Stimulated activated CD8-positive, alpha-beta memory T cell treated with anti-CD3 and anti-CD28 coated beads, Interleukin-15, amount 100 ng/mL, for 4 hours (primary cell): ENCODE data around the gene TUBB3.
"Not testable (repeated sequence)": the region's sequence is repeated elsewhere in the genome, so short reads cannot be mapped to it uniquely, and the experiment has no call there.

Experiments
- DNase-seq, 2 donors: peaks; one replicate each; pipeline ENCODE4 v3.0.0-alpha.2; 2020; ENCODE audit warnings: low read depth in 2 of 2

TUBB3 gene

GRCh38 chr16:89965447-89966225 is 42.5 kb downstream of the TUBB3 start:
- DNase-seq: no peak

GRCh38 chr16:89966756-89967155 is 43.6 kb downstream of the TUBB3 start:
- no peak for DNase-seq

GRCh38 chr16:89967436-89967835 is 44.3 kb downstream of the TUBB3 start:
- not testable (repeated sequence) for DNase-seq

- DNase-seq: not testable (repeated sequence)
Observed at GRCh38 chr16:89968074-89968473, 44.9 kb downstream of the TUBB3 start.

- no peak for DNase-seq
Observed at GRCh38 chr16:89969741-89970410, 46.7 kb downstream of the TUBB3 start.

- DNase-seq: no peak
Observed at GRCh38 chr16:89971495-89972243, 48.5 kb downstream of the TUBB3 start.

- DNase-seq: peak; percentile 75 to 85
Observed at GRCh38 chr16:89972244-89973234, 49.4 kb downstream of the TUBB3 start.

GRCh38 chr16:89973235-89973634 is 50.1 kb downstream of the TUBB3 start:
- no peak for DNase-seq

- no peak for DNase-seq
Observed at GRCh38 chr16:89973654-89974335, 50.7 kb downstream of the TUBB3 start.

GRCh38 chr16:89974870-89975269 is 51.7 kb downstream of the TUBB3 start:
- DNase-seq: no peak

GRCh38 chr16:89981414-89981813 is 58.3 kb downstream of the TUBB3 start:
- DNase-seq: no peak

GRCh38 chr16:89982318-89982717 is 59.2 kb downstream of the TUBB3 start:
- no peak for DNase-seq

GRCh38 chr16:89983536-89983935 is 60.4 kb downstream of the TUBB3 start:
- DNase-seq: no peak

GRCh38 chr16:89984216-89984615 is 61.1 kb downstream of the TUBB3 start:
- no peak for DNase-seq

GRCh38 chr16:89985219-89985618 is 62.1 kb downstream of the TUBB3 start:
- no peak for DNase-seq
